Upper lobe of left lung (tissue), 6 donors: ENCODE data around the gene ERF. TPM values are rescaled to one million over a fixed set of nuclear protein-coding genes. Genes with fewer than 3 reads are reported as not detected.

ENCODE experiments used
- ATAC-seq, 2 donors: fragments of 200-7000 bp; cut with Tn5 transposase; one replicate each; pipeline ENCODE4 v1.9.1; 2022; ENCODE audit warnings: mild to moderate bottlenecking in 2 of 2, moderate library complexity in 2 of 2; ENCODE audit not compliant: low FRiP score in 2 of 2
- DNase-seq, 2 donors: peaks; one replicate each; pipeline ENCODE4 v3.0.0-alpha.2; 2019 to 2020
- H3K27ac ChIP-seq, 4 donors: fragments of 200-600 bp; sonication (generic); one replicate each; pipeline ENCODE4 v1.5.1; 2016 to 2019
- H3K27me3 ChIP-seq, 4 donors: fragments of 200-600 bp; sonication (generic); one replicate each; pipeline ENCODE4 v1.5.1; 2017 to 2019
- H3K36me3 ChIP-seq, 4 donors: fragments of 200-600 bp; sonication (generic); one replicate each; pipeline ENCODE4 v1.5.1; 2016 to 2019
- H3K4me1 ChIP-seq, 4 donors: fragments of 200-600 bp; sonication (generic); one replicate each; pipeline ENCODE4 v1.5.1; 2018 to 2019
- H3K4me3 ChIP-seq, 4 donors: fragments of 200-600 bp; sonication (generic); one replicate each; pipeline ENCODE4 v1.5.1; 2017 to 2019; ENCODE audit warnings: mild to moderate bottlenecking in 2 of 4, moderate library complexity in 1 of 4
- H3K9me3 ChIP-seq, 4 donors: fragments of 200-600 bp; sonication (generic); one replicate each; pipeline ENCODE4 v1.5.1; 2018 to 2019
- EP300 ChIP-seq, 4 donors: sonication (generic); formaldehyde crosslinking; IDR thresholded peaks; one replicate each; pipeline ENCODE4 v1.5.1; 2017; ENCODE audit warnings: antibody characterized with exemption in 4 of 4, control low read depth in 2 of 4
- POLR2A ChIP-seq, 4 donors: fragments of 450-650 bp; IDR thresholded peaks; one replicate each; pipeline ENCODE4 v1.5.1; 2016 to 2017; ENCODE audit warnings: antibody characterized with exemption in 4 of 4, mild to moderate bottlenecking in 2 of 4
- POLR2AphosphoS5 ChIP-seq, 2 donors: sonication (generic); formaldehyde crosslinking; IDR thresholded peaks; one replicate each; pipeline ENCODE4 v1.5.1; 2017; ENCODE audit warnings: antibody characterized with exemption in 2 of 2
- WGBS, 2 donors: methylation state at CpG; one replicate each; pipeline ENCODE4 v1.1.5; 2017 to 2018; 5-methylcytosine and 5-hydroxymethylcytosine counted together
- total RNA-seq, 6 donors: library from RNA; depleted of rRNA in 4 of 6; stranded (reverse); fragments of >200 nt in 4 of 6; gene quantifications; one replicate each; pipeline versions ENCODE4 v1.1.0 to v1.2.1, GENCODE V29; 2016 to 2021
- TF ChIP-seq, protein P1 (sequence below), 6 experiments: fragments of 450-650 bp in 4 of 6; fragments of 200-600 bp in 2 of 6; sonication (generic) in 2 of 6; IDR thresholded peaks; one replicate each; pipeline ENCODE4 v1.5.1; 2016 to 2019; ENCODE audit warnings: antibody characterized with exemption in 6 of 6
- donor health status: DM: no; HTN: no; CAD: no; lungs with moderate emphysema.
- donor health status: DM: no; HTN: yes; CAD: no; lungs with severe emphysema.

ERF gene
- total RNA-seq, 6 donors from 2014 or later = 13.6 to 59.4 (median 32.5) TPM

DNA sequence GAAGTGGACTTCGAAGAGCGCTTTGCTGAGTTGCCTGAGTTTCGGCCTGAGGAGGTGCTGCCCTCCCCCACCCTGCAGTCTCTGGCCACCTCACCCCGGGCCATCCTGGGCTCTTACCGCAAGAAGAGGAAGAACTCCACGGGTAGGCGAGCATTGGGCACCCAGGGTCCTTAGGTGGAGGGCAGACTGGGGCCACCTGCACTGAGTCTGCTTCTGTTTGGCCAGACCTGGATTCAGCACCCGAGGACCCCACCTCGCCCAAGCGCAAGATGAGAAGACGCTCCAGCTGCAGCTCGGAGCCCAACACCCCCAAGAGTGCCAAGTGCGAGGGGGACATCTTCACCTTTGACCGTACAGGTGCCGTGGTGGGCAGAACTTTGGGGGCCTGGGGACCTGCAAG lies 39.0 kb upstream of the ERF start:
- TF ChIP-seq POLR2AphosphoS5 (IDR thresholded peaks at IDR 0.05) = no peak
- TF ChIP-seq, protein P1, sequence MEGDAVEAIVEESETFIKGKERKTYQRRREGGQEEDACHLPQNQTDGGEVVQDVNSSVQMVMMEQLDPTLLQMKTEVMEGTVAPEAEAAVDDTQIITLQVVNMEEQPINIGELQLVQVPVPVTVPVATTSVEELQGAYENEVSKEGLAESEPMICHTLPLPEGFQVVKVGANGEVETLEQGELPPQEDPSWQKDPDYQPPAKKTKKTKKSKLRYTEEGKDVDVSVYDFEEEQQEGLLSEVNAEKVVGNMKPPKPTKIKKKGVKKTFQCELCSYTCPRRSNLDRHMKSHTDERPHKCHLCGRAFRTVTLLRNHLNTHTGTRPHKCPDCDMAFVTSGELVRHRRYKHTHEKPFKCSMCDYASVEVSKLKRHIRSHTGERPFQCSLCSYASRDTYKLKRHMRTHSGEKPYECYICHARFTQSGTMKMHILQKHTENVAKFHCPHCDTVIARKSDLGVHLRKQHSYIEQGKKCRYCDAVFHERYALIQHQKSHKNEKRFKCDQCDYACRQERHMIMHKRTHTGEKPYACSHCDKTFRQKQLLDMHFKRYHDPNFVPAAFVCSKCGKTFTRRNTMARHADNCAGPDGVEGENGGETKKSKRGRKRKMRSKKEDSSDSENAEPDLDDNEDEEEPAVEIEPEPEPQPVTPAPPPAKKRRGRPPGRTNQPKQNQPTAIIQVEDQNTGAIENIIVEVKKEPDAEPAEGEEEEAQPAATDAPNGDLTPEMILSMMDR (IDR thresholded peaks at IDR 0.05) = no peak
- TF ChIP-seq POLR2A (IDR thresholded peaks at IDR 0.05) = no peak
- TF ChIP-seq EP300 (IDR thresholded peaks at IDR 0.05) = no peak
- no peak for DNase-seq
- no peak overlapping the region for H3K27ac ChIP-seq
- no peaks in the 10 kb centered on the region for H3K4me1 ChIP-seq
- H3K9me3 ChIP-seq = no peaks in the 10 kb centered on the region
- H3K27me3 ChIP-seq = no peaks in the 10 kb centered on the region
- 89 to 93% methylated on average over 7 to 15 of the region's 15 CpGs for WGBS, 2 donors
- ATAC-seq = no peak
- H3K36me3 ChIP-seq = peaks cover 27 to 75% (median 63%) of the 10 kb centered on the region in 4 donors
- no peak overlapping the region for H3K4me3 ChIP-seq

DNA sequence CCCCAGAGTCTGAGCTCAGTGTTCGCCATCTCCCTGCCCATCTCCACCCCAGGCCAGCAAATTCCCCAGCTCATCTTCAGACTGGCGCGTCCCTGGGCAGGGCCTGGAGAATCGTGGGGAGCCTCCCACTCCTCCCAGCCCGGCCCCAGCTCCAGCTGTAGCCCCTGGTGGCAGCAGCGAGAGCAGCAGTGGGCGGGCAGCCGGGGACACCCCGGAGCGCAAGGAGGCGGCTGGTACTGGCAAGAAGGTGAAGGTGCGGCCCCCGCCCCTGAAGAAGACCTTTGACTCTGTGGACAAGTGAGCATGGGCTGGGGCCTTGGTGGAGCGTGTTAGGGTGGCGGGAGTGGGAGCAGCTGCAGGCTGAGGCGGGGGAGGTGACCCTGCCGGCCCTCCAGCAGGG lies 38.6 kb upstream of the ERF start:
- H3K36me3 ChIP-seq = peaks cover 27 to 79% (median 67%) of the 10 kb centered on the region in 4 donors
- ATAC-seq = no peak
- no peaks in the 10 kb centered on the region for H3K9me3 ChIP-seq
- no peak overlapping the region for H3K4me3 ChIP-seq
- H3K4me1 ChIP-seq = no peaks in the 10 kb centered on the region
- WGBS, 2 donors = 86 to 94% methylated on average over 13 to 16 of the region's 17 CpGs
- H3K27ac ChIP-seq = no peak overlapping the region
- H3K27me3 ChIP-seq = no peaks in the 10 kb centered on the region
- DNase-seq = peak in 1 of 2 donors; percentile 73
- TF ChIP-seq POLR2AphosphoS5 (IDR thresholded peaks at IDR 0.05) (no peak), EP300 (IDR thresholded peaks at IDR 0.05) (no peak)
- TF ChIP-seq, protein P1 (IDR thresholded peaks at IDR 0.05) = peak in 1 of 6 experiments; percentile 15

DNA sequence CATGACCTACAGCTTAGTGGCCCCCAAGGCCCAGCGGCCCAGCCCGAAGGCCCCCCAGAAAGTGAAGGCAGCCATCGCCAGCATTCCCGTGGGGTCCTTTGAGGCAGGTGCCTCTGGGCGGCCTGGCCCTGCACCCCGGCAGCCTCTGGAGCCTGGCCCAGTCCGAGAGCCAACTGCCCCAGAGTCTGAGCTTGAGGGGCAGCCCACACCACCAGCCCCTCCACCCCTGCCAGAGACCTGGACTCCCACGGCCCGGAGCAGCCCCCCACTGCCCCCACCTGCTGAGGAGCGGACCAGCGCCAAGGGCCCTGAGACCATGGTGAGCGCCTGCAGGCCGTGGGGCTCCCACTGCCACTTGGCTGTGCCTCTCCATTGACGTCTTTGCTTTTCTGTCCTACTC lies 38.0 kb upstream of the ERF start:
- ATAC-seq (no peak), DNase-seq (peak in 1 of 2 donors; percentile 77)
- Histone ChIP-seq H3K27ac (no peak overlapping the region), H3K4me3 (no peak overlapping the region), H3K36me3 (peaks cover 27 to 85% (median 72%) of the 10 kb centered on the region in 4 donors), H3K4me1 (no peaks in the 10 kb centered on the region), H3K27me3 (no peaks in the 10 kb centered on the region), H3K9me3 (no peaks in the 10 kb centered on the region)
- TF ChIP-seq EP300 (IDR thresholded peaks at IDR 0.05) (no peak), POLR2AphosphoS5 (IDR thresholded peaks at IDR 0.05) (no peak), POLR2A (IDR thresholded peaks at IDR 0.05) (no peak)
- TF ChIP-seq, protein P1 (IDR thresholded peaks at IDR 0.05) = no peak
- WGBS, 2 donors = 94 to 99% methylated on average over 7 to 13 of the region's 14 CpGs

DNA sequence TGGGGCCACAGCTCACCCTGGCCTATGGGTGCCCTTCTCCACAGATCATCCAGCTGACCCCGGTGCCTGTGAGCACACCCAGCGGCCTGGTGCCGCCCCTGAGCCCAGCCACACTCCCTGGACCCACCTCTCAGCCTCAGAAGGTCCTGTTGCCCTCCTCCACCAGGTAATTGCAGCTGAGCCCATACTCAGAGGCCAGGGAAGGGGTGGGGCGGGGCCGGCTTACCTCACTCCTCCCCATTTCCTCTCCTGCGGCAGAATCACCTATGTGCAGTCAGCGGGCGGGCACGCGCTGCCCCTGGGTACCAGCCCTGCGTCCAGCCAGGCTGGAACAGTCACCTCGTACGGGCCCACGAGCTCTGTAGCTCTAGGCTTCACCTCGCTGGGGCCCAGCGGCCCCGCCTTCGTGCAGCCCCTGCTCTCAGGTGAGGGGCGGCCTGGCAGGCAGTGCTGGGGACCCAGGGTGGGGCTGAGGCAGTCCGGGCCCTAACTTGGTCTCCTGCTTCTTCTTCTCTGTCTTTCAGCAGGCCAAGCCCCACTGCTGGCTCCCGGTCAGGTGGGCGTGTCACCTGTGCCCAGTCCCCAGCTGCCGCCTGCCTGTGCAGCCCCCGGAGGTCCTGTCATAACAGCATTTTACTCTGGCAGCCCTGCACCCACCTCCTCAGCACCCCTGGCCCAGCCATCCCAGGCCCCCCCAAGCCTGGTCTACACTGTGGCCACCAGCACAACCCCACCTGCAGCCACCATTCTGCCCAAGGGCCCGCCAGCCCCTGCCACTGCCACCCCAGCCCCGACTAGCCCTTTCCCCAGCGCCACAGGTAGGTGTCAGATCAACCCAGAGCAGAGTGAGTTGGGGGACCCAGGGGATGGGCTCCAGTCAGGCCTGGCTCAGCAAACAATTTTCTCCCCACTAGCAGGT lies 37.4 kb upstream of the ERF start:
- peak in 1 of 2 donors; percentile 75 for DNase-seq
- Histone ChIP-seq H3K36me3 (peaks cover 27 to 92% (median 79%) of the 10 kb centered on the region in 4 donors), H3K4me3 (no peak overlapping the region), H3K9me3 (no peaks in the 10 kb centered on the region), H3K4me1 (no peaks in the 10 kb centered on the region), H3K27me3 (no peaks in the 10 kb centered on the region), H3K27ac (no peak overlapping the region)
- no peak for TF ChIP-seq POLR2AphosphoS5 (IDR thresholded peaks at IDR 0.05)
- TF ChIP-seq, protein P1 (IDR thresholded peaks at IDR 0.05) = no peak
- TF ChIP-seq POLR2A (IDR thresholded peaks at IDR 0.05) = no peak
- no peak for TF ChIP-seq EP300 (IDR thresholded peaks at IDR 0.05)
- 90 to 95% methylated on average over 5 to 26 of the region's 27 CpGs for WGBS, 2 donors
- ATAC-seq = no peak
